ENCODE measurements around the gene BCR. TPM values are rescaled to one million over a fixed set of nuclear protein-coding genes. Genes with fewer than 3 reads are reported as not detected.

Gene BCR
- total RNA-seq, 1 donor from 2014 or later, result 12.5 TPM

DNA sequence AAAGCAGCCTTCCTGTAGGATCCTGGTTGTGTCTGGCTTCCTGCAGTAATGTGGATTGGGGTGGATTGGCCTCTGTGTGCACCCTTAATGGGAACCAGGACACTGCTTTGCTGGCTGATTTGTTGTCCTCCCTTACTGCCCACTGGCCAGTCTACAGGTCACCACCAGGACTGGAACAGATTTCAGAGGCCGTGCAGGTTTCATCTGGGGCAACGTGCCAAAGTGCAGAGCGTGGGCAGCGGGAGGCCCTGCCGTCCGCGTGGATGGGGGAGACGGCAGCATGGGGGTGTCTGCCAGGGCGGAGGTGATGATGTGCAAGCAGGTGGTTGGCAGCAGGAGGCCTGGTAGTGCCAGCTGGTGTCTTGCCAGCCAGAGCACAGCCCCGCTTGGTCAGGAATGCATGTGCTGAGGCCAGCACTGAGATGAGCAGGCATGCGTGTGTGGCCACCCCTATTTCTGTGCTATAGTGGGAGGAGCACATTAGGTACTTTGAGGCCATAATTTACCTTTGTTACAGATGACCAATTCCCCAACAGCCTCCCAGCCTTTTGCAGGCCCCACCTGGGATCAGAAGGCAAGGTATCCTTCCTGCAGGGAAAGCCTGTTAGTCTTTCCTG, 24.3 kb downstream of the BCR start:
- Histone ChIP-seq H3K27me3 (ENCODE audit: control insufficient read depth in 3 of 3, insufficient read depth in 3 of 3, low read length in 3 of 3) (peaks cover 0 to 12% (median 9%) of the 10 kb centered on the region in 3 donors), H3K27ac (ENCODE audit: low read depth, low read length) (no peak overlapping the region)

DNA sequence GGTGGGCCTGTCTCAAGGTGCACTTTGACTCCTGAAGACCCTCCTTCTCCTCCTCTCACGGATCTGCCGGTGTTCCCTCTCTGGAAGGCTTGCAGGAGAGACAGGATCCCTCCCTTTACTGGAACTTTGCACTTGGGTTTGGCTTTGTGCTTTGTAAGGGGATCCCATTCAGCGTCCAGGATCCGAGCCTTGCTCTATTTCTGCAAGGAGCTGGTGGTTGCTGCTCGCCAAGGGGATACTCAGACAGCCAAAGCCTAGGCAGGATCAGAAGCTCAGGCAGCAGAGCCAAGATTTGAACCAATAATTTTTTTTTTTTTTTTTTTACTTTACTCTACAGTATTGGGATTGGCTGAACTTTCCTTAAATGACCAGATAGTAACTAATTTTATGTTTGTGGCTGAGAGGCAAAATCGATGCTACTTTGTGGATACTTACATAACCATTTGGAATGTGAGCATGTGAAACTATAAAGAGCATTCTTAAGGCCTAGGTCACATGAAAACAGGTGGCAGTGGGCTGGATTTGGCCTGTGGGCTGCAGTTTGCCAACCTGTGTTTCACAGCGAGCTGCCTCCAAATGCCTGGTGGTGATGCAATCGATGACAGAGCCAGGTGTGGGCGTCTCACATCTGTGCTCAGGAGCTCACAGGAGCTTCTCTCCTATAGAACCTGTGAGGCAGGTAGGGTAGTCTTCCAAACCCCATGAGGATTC, 25.2 kb downstream of the BCR start:
- Histone ChIP-seq H3K9ac (ENCODE audit: low read depth in 1 of 3, low read length in 3 of 3) (no peak overlapping the region), H3K4me3 (ENCODE audit: low read length in 3 of 3) (no peak overlapping the region), H3K4me1 (ENCODE audit: control insufficient read depth in 3 of 3, insufficient read depth in 3 of 3, low read length in 3 of 3) (peaks cover 27 to 29% (median 27%) of the 10 kb centered on the region in 3 donors), H3K36me3 (ENCODE audit: control insufficient read depth in 3 of 3, insufficient read depth in 3 of 3, low read length in 3 of 3) (peaks cover 0 to 2% (median 0%) of the 10 kb centered on the region in 3 donors), H3K9me3 (ENCODE audit: control insufficient read depth in 3 of 3, low read length in 3 of 3) (no peaks in the 10 kb centered on the region), H3K27me3 (ENCODE audit: control insufficient read depth in 3 of 3, insufficient read depth in 3 of 3, low read length in 3 of 3) (peaks cover 2 to 12% (median 7%) of the 10 kb centered on the region in 3 donors), H3K27ac (ENCODE audit: low read depth, low read length) (no peak overlapping the region)

More for the DNA sequence above, 24.3 kb downstream of the BCR start:
- Histone ChIP-seq H3K4me1 (ENCODE audit: control insufficient read depth in 3 of 3, insufficient read depth in 3 of 3, low read length in 3 of 3) (peaks cover 27 to 29% (median 27%) of the 10 kb centered on the region in 3 donors), H3K9ac (ENCODE audit: low read depth in 1 of 3, low read length in 3 of 3) (no peak overlapping the region), H3K4me3 (ENCODE audit: low read length in 3 of 3) (peak overlapping the region in 1 of 3 donors; percentile 2), H3K36me3 (ENCODE audit: control insufficient read depth in 3 of 3, insufficient read depth in 3 of 3, low read length in 3 of 3) (peaks cover 0 to 2% (median 0%) of the 10 kb centered on the region in 3 donors), H3K9me3 (ENCODE audit: control insufficient read depth in 3 of 3, low read length in 3 of 3) (no peaks in the 10 kb centered on the region)

DNA sequence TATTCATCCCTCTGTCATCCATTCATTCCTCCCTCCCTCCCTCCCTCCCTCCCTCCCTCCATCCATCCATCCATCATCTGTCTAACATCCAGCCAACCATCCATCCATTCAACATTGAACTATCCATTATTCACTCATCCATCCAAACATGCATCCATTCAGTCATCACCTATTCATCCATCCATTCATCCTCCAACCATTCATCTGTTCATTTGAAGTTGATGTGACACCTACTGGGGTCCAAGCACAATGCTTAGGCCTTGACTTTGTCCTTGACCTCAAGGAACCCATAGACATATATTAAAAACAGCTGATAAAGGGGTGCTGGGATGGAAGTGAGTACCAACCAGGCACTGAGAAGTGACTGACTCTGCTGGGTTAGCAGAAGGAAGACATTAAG, 26.6 kb downstream of the BCR start:
- H3K27me3 ChIP-seq (ENCODE audit: control insufficient read depth in 3 of 3, insufficient read depth in 3 of 3, low read length in 3 of 3), result peaks cover 4 to 12% (median 7%) of the 10 kb centered on the region in 3 donors
- H3K4me1 ChIP-seq (ENCODE audit: control insufficient read depth in 3 of 3, insufficient read depth in 3 of 3, low read length in 3 of 3), result peaks cover 29 to 31% (median 30%) of the 10 kb centered on the region in 3 donors
- peaks cover 0 to 2% (median 0%) of the 10 kb centered on the region in 3 donors for H3K36me3 ChIP-seq (ENCODE audit: control insufficient read depth in 3 of 3, insufficient read depth in 3 of 3, low read length in 3 of 3)
- no peaks in the 10 kb centered on the region for H3K9me3 ChIP-seq (ENCODE audit: control insufficient read depth in 3 of 3, low read length in 3 of 3)
- H3K27ac ChIP-seq (ENCODE audit: low read depth, low read length), result no peak overlapping the region
- H3K4me3 ChIP-seq (ENCODE audit: low read length in 3 of 3), result no peak overlapping the region
- no peak overlapping the region for H3K9ac ChIP-seq (ENCODE audit: low read depth in 1 of 3, low read length in 3 of 3)

DNA sequence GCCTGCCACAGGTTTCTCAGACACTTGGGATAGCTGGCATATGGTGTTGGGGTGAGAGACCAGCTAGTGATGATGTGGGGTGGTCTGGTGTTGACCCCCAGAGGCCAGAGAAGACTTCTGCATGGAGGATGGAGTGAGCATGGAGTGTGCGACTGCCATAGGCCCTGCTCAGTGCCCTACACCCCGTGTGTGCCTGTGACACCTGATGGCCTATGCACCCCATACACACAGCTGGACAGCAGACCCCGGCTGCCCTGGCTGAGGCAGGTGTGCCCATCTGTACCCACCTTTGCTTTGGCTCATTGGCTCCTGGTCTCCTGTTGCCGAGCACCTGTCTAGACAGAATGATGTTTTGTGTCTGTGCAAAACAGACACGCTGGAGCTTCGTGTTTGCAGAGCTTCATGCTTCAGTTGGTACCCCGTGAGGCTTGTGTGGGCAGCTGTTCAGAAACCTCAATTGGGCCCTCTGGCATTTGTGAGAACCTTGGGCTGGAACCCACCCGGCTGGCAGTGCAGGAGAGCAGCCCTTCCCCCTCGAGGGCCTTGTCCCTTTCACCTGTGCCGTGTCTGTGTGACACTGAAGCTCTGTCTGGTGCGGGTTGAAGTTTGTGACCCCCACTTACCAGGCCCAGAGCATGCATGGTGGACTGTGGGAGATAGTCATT, 27.6 kb downstream of the BCR start:
- H3K4me1 ChIP-seq (ENCODE audit: control insufficient read depth in 3 of 3, insufficient read depth in 3 of 3, low read length in 3 of 3), result peaks cover 39 to 41% (median 39%) of the 10 kb centered on the region in 3 donors

DNA sequence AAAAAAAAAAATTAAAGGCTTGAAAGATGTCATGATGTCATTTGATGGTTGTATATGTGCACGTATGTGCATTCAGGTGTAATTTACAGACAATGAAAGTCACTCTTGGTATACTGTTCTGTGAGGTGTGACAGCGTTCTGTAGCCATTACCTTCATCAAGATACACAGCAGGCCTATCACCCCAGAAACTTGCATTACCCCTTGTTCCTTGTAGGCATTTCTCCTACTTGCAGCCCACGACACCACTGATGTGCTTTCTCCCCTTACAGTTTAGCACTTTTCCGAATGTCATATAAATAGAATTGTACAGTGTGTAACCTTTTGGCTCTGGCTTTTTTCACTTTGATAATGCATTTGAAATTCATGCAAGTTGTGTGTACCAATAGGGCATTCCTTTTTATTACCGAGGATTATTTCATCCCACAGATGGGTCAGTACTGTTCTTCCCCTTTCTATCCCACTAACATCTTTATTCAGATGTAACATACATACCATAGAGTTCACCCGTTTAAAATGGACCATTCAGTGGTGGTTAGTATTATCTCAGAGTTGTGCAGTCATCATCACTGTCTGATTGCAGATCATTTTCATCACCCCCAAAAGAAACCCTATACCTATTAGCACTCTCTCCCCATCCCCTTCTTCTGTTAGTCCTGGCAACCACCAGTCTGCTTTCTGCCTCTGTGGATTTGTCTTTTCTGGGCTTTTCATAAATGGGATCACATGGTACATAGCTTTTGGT, 30.3 kb downstream of the BCR start:
- Histone ChIP-seq H3K27me3 (ENCODE audit: control insufficient read depth in 3 of 3, insufficient read depth in 3 of 3, low read length in 3 of 3) (peaks cover 10 to 19% (median 13%) of the 10 kb centered on the region in 3 donors), H3K4me3 (ENCODE audit: low read length in 3 of 3) (no peak overlapping the region), H3K4me1 (ENCODE audit: control insufficient read depth in 3 of 3, insufficient read depth in 3 of 3, low read length in 3 of 3) (peaks cover 26 to 28% (median 28%) of the 10 kb centered on the region in 3 donors), H3K36me3 (ENCODE audit: control insufficient read depth in 3 of 3, insufficient read depth in 3 of 3, low read length in 3 of 3) (peaks cover 0 to 2% (median 0%) of the 10 kb centered on the region in 3 donors), H3K27ac (ENCODE audit: low read depth, low read length) (no peak overlapping the region), H3K9me3 (ENCODE audit: control insufficient read depth in 3 of 3, low read length in 3 of 3) (no peaks in the 10 kb centered on the region), H3K9ac (ENCODE audit: low read depth in 1 of 3, low read length in 3 of 3) (no peak overlapping the region)

More for the DNA sequence above, 27.6 kb downstream of the BCR start:
- no peak overlapping the region for H3K27ac ChIP-seq (ENCODE audit: low read depth, low read length)
- peaks cover 0 to 2% (median 0%) of the 10 kb centered on the region in 3 donors for H3K36me3 ChIP-seq (ENCODE audit: control insufficient read depth in 3 of 3, insufficient read depth in 3 of 3, low read length in 3 of 3)
- no peak overlapping the region for H3K4me3 ChIP-seq (ENCODE audit: low read length in 3 of 3)
- H3K9ac ChIP-seq (ENCODE audit: low read depth in 1 of 3, low read length in 3 of 3), result no peak overlapping the region
- H3K9me3 ChIP-seq (ENCODE audit: control insufficient read depth in 3 of 3, low read length in 3 of 3), result no peaks in the 10 kb centered on the region
- peaks cover 4 to 12% (median 7%) of the 10 kb centered on the region in 3 donors for H3K27me3 ChIP-seq (ENCODE audit: control insufficient read depth in 3 of 3, insufficient read depth in 3 of 3, low read length in 3 of 3)

DNA sequence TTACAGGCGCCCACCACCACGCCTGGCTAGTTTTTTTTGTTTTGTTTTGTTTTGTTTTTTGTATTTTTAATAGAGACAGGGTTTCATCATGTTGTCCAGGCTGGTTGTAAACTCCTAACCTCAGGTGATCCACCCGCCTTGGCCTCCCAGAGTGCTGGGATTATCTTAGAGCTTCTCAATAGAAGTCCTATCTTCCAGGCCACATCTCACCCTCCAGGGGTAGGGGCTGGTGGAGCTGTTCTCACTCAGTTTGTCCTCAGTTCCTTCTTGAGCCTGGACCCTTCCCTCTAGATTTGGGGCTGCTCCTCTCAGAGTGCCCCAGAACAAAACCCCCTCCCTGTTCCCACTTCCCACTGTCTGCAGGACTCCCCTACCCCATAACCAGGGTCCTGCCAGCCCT, 31.3 kb downstream of the BCR start:
- Histone ChIP-seq H3K9ac (ENCODE audit: low read depth in 1 of 3, low read length in 3 of 3) (no peak overlapping the region), H3K4me1 (ENCODE audit: control insufficient read depth in 3 of 3, insufficient read depth in 3 of 3, low read length in 3 of 3) (peaks cover 22 to 27% (median 26%) of the 10 kb centered on the region in 3 donors), H3K36me3 (ENCODE audit: control insufficient read depth in 3 of 3, insufficient read depth in 3 of 3, low read length in 3 of 3) (peaks cover 0 to 2% (median 0%) of the 10 kb centered on the region in 3 donors), H3K27ac (ENCODE audit: low read depth, low read length) (no peak overlapping the region), H3K27me3 (ENCODE audit: control insufficient read depth in 3 of 3, insufficient read depth in 3 of 3, low read length in 3 of 3) (peaks cover 14 to 24% (median 19%) of the 10 kb centered on the region in 3 donors), H3K9me3 (ENCODE audit: control insufficient read depth in 3 of 3, low read length in 3 of 3) (no peaks in the 10 kb centered on the region), H3K4me3 (ENCODE audit: low read length in 3 of 3) (no peak overlapping the region)

DNA sequence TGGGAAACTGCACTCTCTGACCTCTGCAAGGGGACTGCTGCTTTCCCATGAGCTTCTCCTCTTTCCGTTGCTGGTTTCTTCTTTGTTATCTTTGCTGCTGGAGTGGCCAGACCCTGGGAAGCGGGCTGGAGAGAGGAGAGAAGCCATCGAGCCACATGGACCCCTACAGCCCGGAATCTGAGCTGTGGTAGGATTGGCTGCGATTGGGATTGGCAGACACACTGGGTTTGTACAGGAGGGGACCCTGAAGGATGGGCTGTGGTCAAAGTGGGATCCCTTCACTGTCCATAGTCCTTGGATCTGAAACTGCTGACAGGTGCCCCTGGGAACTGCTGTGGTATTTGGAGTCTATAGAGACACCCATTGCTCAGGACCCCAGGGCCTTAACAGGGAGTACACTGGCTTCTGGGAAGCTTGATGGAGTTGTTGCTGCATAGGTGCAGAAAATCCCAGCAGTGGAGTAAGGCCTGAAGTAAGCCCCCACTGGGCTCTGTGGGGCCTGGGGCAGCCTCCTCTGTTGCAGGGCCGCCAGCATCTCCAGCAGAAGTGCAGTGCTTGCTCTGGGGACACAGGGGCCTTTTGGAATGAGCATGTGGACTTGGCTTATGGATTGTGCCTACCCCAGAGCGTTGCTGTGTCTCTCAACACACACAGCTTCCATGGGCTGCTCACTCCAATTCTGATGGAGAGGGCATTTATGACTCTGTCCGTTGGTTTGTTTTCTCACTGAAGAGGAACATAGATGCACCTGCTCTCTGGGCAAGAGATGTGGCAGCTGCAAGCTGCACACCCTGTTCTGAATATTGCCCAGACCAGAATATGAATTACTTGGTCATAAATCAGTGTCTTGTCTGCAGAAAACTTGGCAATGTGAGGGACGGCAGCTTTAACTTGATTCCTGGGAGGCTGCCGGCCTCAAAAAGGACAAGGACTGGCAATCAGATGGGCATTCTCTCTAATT, 32.0 kb downstream of the BCR start:
- Histone ChIP-seq H3K9me3 (ENCODE audit: control insufficient read depth in 3 of 3, low read length in 3 of 3) (no peaks in the 10 kb centered on the region), H3K4me3 (ENCODE audit: low read length in 3 of 3) (no peak overlapping the region), H3K36me3 (ENCODE audit: control insufficient read depth in 3 of 3, insufficient read depth in 3 of 3, low read length in 3 of 3) (peaks cover 0 to 2% (median 0%) of the 10 kb centered on the region in 3 donors), H3K9ac (ENCODE audit: low read depth in 1 of 3, low read length in 3 of 3) (peak overlapping the region in 1 of 3 donors; percentile 28), H3K27me3 (ENCODE audit: control insufficient read depth in 3 of 3, insufficient read depth in 3 of 3, low read length in 3 of 3) (peaks cover 18 to 31% (median 22%) of the 10 kb centered on the region in 3 donors), H3K4me1 (ENCODE audit: control insufficient read depth in 3 of 3, insufficient read depth in 3 of 3, low read length in 3 of 3) (peaks cover 29 to 33% (median 31%) of the 10 kb centered on the region in 3 donors), H3K27ac (ENCODE audit: low read depth, low read length) (no peak overlapping the region)

DNA sequence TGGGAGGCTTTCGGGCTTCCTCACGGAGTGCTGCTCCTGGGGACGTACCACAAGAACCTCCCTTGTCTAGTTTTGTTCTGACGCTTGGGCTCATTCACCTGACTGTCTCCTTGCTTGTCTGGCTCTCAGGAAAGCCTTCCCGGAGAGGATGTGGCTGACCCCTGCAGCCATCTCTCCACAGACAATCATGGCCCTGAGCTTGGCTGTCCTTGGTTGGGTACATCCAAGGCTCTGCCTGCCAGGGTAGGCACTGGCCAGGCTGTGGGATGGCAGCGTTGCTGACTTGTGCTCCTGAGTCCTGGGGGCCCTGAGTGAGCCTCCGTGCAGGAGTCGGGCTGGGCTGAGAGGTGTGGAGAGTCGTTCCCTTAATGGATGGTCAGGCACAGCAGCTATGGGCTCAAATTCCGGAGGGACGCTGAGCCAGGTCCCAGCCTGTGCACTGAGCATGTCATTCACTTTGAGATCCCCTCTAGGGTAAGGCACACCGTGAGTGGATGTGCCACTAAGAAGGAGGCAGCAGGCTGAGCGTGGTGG, 32.8 kb downstream of the BCR start:
- Histone ChIP-seq H3K4me3 (ENCODE audit: low read length in 3 of 3) (no peak overlapping the region), H3K9me3 (ENCODE audit: control insufficient read depth in 3 of 3, low read length in 3 of 3) (no peaks in the 10 kb centered on the region), H3K36me3 (ENCODE audit: control insufficient read depth in 3 of 3, insufficient read depth in 3 of 3, low read length in 3 of 3) (no peaks in the 10 kb centered on the region), H3K9ac (ENCODE audit: low read depth in 1 of 3, low read length in 3 of 3) (no peak overlapping the region), H3K4me1 (ENCODE audit: control insufficient read depth in 3 of 3, insufficient read depth in 3 of 3, low read length in 3 of 3) (peaks cover 36 to 39% (median 39%) of the 10 kb centered on the region in 3 donors), H3K27ac (ENCODE audit: low read depth, low read length) (no peak overlapping the region), H3K27me3 (ENCODE audit: control insufficient read depth in 3 of 3, insufficient read depth in 3 of 3, low read length in 3 of 3) (peaks cover 18 to 32% (median 29%) of the 10 kb centered on the region in 3 donors)
